Measurements from ENCODE around the gene FTCD. TPM values are rescaled to one million over a fixed set of nuclear protein-coding genes. Genes with fewer than 3 reads are reported as not detected.

Gene FTCD
- total RNA-seq, 2 experiments from 2014 or later: 0.06 to 1.1 TPM

GRCh38 chr21:46125846-46126301, 29.5 kb downstream of the FTCD start:
- DNase-seq (ENCODE audit: low spot score): no peak
- intact Hi-C loops (cut with micrococcal nuclease; ENCODE audit: unreplicated experiment): no loop called here

GRCh38 chr21:46124926-46125845, 30.2 kb downstream of the FTCD start:
- H3K9me3 ChIP-seq (ENCODE audit: low read length): no peaks in the 10 kb centered on the region
- no peaks in the 10 kb centered on the region for H3K36me3 ChIP-seq (ENCODE audit: insufficient read depth, low read length)
- no peak overlapping the region for H3K4me2 ChIP-seq (ENCODE audit: low read length)
- DNase-seq (ENCODE audit: low spot score): no peak
- H3K79me2 ChIP-seq (ENCODE audit: insufficient read depth, low read depth, low read length): no peaks in the 10 kb centered on the region
- no peak overlapping the region for H3K4me3 ChIP-seq (ENCODE audit: low read depth, low read length, poor library complexity, severe bottlenecking)
- H3K27ac ChIP-seq (ENCODE audit: low read depth, low read length, poor library complexity, severe bottlenecking): no peak overlapping the region
- CTCF ChIA-PET (ENCODE audit: unreplicated experiment): no interaction called here
- no TSS peak for BruUV-seq (replicated peaks)
- no peaks in the 10 kb centered on the region for H4K20me1 ChIP-seq (ENCODE audit: insufficient read depth, low read length)
- TF ChIP-seq CTCF (conservative IDR thresholded peaks at IDR 0.05; ENCODE audit: low read length) (no peak), EZH2phosphoT487 (IDR thresholded peaks at IDR 0.05; ENCODE audit: borderline replicate concordance, low read depth, low read length) (no peak)
- H3K9me2 ChIP-seq (ENCODE audit: insufficient read depth, low read length): no peaks in the 10 kb centered on the region
- H3K4me1 ChIP-seq (ENCODE audit: insufficient read depth, low read length, poor library complexity, severe bottlenecking): no peaks in the 10 kb centered on the region
- intact Hi-C loops (cut with micrococcal nuclease; ENCODE audit: unreplicated experiment): no loop called here
- no peak overlapping the region for H2AFZ ChIP-seq (ENCODE audit: low read length)
- POLR2A ChIA-PET: no interaction called here

More at GRCh38 chr21:46125846-46126301, 29.5 kb downstream of the FTCD start:
- BruUV-seq (replicated peaks): no TSS peak
- ChIA-PET CTCF (ENCODE audit: unreplicated experiment) (no interaction called here), POLR2A (no interaction called here)
- Histone ChIP-seq H3K4me1 (ENCODE audit: insufficient read depth, low read length, poor library complexity, severe bottlenecking) (no peaks in the 10 kb centered on the region), H2AFZ (ENCODE audit: low read length) (no peak overlapping the region), H3K4me3 (ENCODE audit: low read depth, low read length, poor library complexity, severe bottlenecking) (no peak overlapping the region), H3K36me3 (ENCODE audit: insufficient read depth, low read length) (no peaks in the 10 kb centered on the region), H3K4me2 (ENCODE audit: low read length) (no peak overlapping the region), H3K79me2 (ENCODE audit: insufficient read depth, low read depth, low read length) (no peaks in the 10 kb centered on the region), H3K27ac (ENCODE audit: low read depth, low read length, poor library complexity, severe bottlenecking) (no peak overlapping the region), H3K9me3 (ENCODE audit: low read length) (no peaks in the 10 kb centered on the region), H4K20me1 (ENCODE audit: insufficient read depth, low read length) (no peaks in the 10 kb centered on the region), H3K9me2 (ENCODE audit: insufficient read depth, low read length) (no peaks in the 10 kb centered on the region)
- TF ChIP-seq EZH2phosphoT487 (IDR thresholded peaks at IDR 0.05; ENCODE audit: borderline replicate concordance, low read depth, low read length) (no peak), CTCF (conservative IDR thresholded peaks at IDR 0.05; ENCODE audit: low read length) (no peak)
